CD4-positive, alpha-beta memory T cell (primary cell): ENCODE results near the gene FIGNL2. TPM values are rescaled to one million over a fixed set of nuclear protein-coding genes. Genes with fewer than 3 reads are reported as not detected.
"Not testable (repeated sequence)": the region's sequence is repeated elsewhere in the genome, so short reads cannot be mapped to it uniquely, and the experiment has no call there.

Experiments
- CTCF ChIA-PET: fragments of 350-600 bp; sonication (Branson Sonifier 250); formaldehyde crosslinking; loops from one replicate; lab custom pipeline; 2021; ENCODE audit warnings: inconsistent platforms; ENCODE audit not compliant: partially characterized antibody; lab: Charles Lee
- POLR2A ChIA-PET: fragments of 350-600 bp; sonication (Branson Sonifier 250); formaldehyde crosslinking; loops from one replicate; lab custom pipeline; 2021; ENCODE audit not compliant: partially characterized antibody; lab: Charles Lee
- DNase-seq, 5 donors: peaks; one replicate each; pipeline versions ENCODE4 v3.0.0 to v3.0.0-alpha.2; 2020 to 2022; ENCODE audit warnings: mixed read lengths in 1 of 5
- H3K27ac ChIP-seq: one replicate; pipeline ENCODE4 v1.7.0; 2013; ENCODE audit warnings: low read depth, low read length
- H3K27me3 ChIP-seq: 2 replicates; pipeline ENCODE4 v1.7.0; 2013; ENCODE audit warnings: mild to moderate bottlenecking, low read length, moderate library complexity; ENCODE audit not compliant: insufficient read depth
- H3K36me3 ChIP-seq: 2 replicates; pipeline ENCODE4 v1.7.0; 2013; ENCODE audit warnings: mild to moderate bottlenecking, low read length, moderate library complexity; ENCODE audit not compliant: insufficient read depth
- H3K4me1 ChIP-seq: 2 replicates; pipeline ENCODE4 v1.7.0; 2013; ENCODE audit warnings: mild to moderate bottlenecking, low read length, moderate library complexity; ENCODE audit not compliant: insufficient read depth
- H3K4me3 ChIP-seq, 2 donors: one replicate each; pipeline ENCODE4 v1.7.0; 2013; ENCODE audit warnings: low read length in 2 of 2, mild to moderate bottlenecking in 1 of 2
- H3K9me3 ChIP-seq, 2 donors: one replicate each; pipeline ENCODE4 v1.7.0; 2013; ENCODE audit warnings: low read length in 2 of 2, control low read depth in 1 of 2; ENCODE audit not compliant: control insufficient read depth in 1 of 2
- H3K27ac Mint-ChIP-seq, 7 donors: one replicate each; pipeline ENCODE4 v1.8.0; 2020 to 2021; ENCODE audit warnings: mixed read lengths in 7 of 7, mild to moderate bottlenecking in 6 of 7, inconsistent platforms in 3 of 7, moderate library complexity in 3 of 7
- H3K27me3 Mint-ChIP-seq, 2 donors: one replicate each; pipeline ENCODE4 v1.8.0; 2020 to 2021; ENCODE audit warnings: mixed read lengths in 2 of 2
- H3K36me3 Mint-ChIP-seq, 2 donors: one replicate each; pipeline ENCODE4 v1.8.0; 2020 to 2021; ENCODE audit warnings: mixed read lengths in 2 of 2, inconsistent platforms in 1 of 2, mild to moderate bottlenecking in 1 of 2
- H3K4me1 Mint-ChIP-seq, 4 donors: one replicate each; pipeline ENCODE4 v1.8.0; 2020 to 2021; ENCODE audit warnings: mixed read lengths in 4 of 4, mild to moderate bottlenecking in 1 of 4
- H3K4me3 Mint-ChIP-seq, 8 donors: one replicate each; pipeline ENCODE4 v1.8.0; 2020 to 2021; ENCODE audit warnings: mixed read lengths in 8 of 8, mild to moderate bottlenecking in 7 of 8, moderate library complexity in 6 of 8, inconsistent platforms in 3 of 8
- H3K9me3 Mint-ChIP-seq, 8 donors: one replicate each; pipeline ENCODE4 v1.8.0; 2020 to 2021; ENCODE audit warnings: mixed read lengths in 8 of 8, mild to moderate bottlenecking in 5 of 8, inconsistent platforms in 3 of 8, moderate library complexity in 1 of 8
- intact Hi-C: fragments of 100-400 bp; cut with micrococcal nuclease; formaldehyde crosslinking; loops from one replicate; pipeline ENCODE4 v1.15.1; 2023
- polyA plus RNA-seq, 2 donors: library from polyadenylated mRNA; unstranded; fragments of 300-500 nt; fragmentation: Illumina TruSeq; gene quantifications; one replicate each; pipeline ENCODE4 v1.2.3, GENCODE V29; 2021
- total RNA-seq, 2 experiments: library from RNA; stranded (reverse); gene quantifications; one replicate each; pipeline ENCODE4 v1.2.3, GENCODE V29; 2021

FIGNL2 gene
- total and polyA plus RNA-seq, 4 experiments from 2014 or later, result 0.10 to 1.5 (median 1.2) TPM; not detected in 1

- H3K9me3 Mint-ChIP-seq, result no peaks in the 10 kb centered on the region
- Histone ChIP-seq H3K4me3 (no peak overlapping the region), H3K36me3 (no peaks in the 10 kb centered on the region), H3K27ac (no peak overlapping the region), H3K4me1 (no peaks in the 10 kb centered on the region), H3K9me3 (no peaks in the 10 kb centered on the region), H3K27me3 (no peaks in the 10 kb centered on the region)
- H3K27ac Mint-ChIP-seq, result no peak overlapping the region
- ChIA-PET CTCF (no interaction called here), POLR2A (no interaction called here)
- H3K27me3 Mint-ChIP-seq, result peaks cover 1 to 7% of the 10 kb centered on the region in 2 donors
- no peak overlapping the region for H3K4me3 Mint-ChIP-seq
- DNase-seq, result no peak
- no peaks in the 10 kb centered on the region for H3K4me1 Mint-ChIP-seq
- H3K36me3 Mint-ChIP-seq, result no peaks in the 10 kb centered on the region
- intact Hi-C loops, result no loop called here
These were observed 41.6 kb downstream of the FIGNL2 start for GRCh38 chr12:51806896-51807295.

DNA sequence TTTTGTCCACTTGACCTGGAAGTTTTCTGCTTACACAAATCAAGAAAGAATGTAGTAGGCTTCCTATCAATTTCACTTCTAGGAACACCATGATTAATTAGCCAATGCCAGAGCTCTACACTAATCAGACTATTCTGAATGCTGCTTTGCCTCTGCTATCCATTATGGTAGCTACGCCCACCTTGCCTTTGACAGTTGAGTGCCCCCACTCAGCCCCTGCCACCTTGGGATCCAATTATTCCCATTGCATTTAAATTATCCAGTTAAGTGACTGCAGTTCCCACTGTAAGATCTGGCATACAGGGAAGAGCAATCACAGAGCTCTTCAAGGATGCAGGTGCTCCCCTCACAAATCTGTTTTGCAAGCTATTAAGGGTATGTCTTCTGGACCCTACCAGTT is 47.5 kb downstream of the FIGNL2 start:
- Histone ChIP-seq H3K27me3 (no peaks in the 10 kb centered on the region), H3K36me3 (no peaks in the 10 kb centered on the region), H3K4me1 (no peaks in the 10 kb centered on the region), H3K9me3 (no peaks in the 10 kb centered on the region), H3K27ac (no peak overlapping the region), H3K4me3 (no peak overlapping the region)
- no peaks in the 10 kb centered on the region for H3K27me3 Mint-ChIP-seq
- no peaks in the 10 kb centered on the region for H3K9me3 Mint-ChIP-seq
- no peak overlapping the region for H3K27ac Mint-ChIP-seq
- intact Hi-C loops, result no loop called here
- no peaks in the 10 kb centered on the region for H3K4me1 Mint-ChIP-seq
- H3K36me3 Mint-ChIP-seq, result no peaks in the 10 kb centered on the region
- H3K4me3 Mint-ChIP-seq, result no peak overlapping the region
- ChIA-PET CTCF (no interaction called here), POLR2A (no interaction called here)
- no peak for DNase-seq

DNA sequence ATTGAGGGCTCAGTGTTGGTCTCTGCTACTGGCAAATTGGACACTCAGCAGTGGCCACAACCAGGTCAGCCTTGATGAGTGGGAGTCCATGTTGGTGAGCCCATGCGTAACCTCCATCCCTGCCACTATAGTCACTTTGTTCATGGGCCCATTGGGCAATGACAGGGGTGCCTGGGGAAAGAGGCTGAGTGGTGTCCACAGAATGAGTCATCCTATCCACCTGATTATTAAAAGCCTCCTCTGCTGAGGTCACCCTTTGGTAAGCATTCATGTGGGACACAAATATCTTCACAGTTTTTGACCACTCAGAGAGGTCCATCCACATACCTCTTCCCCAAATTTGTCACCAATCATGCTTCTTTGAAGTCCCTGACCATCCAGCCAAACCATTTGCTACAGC is 50.0 kb downstream of the FIGNL2 start:
- Histone ChIP-seq H3K9me3 (no peaks in the 10 kb centered on the region), H3K27ac (no peak overlapping the region), H3K27me3 (no peaks in the 10 kb centered on the region), H3K36me3 (no peaks in the 10 kb centered on the region), H3K4me3 (no peak overlapping the region), H3K4me1 (no peaks in the 10 kb centered on the region)
- H3K27ac Mint-ChIP-seq, result no peak overlapping the region
- H3K4me1 Mint-ChIP-seq, result no peaks in the 10 kb centered on the region
- no peaks in the 10 kb centered on the region for H3K36me3 Mint-ChIP-seq
- intact Hi-C loops, result no loop called here
- POLR2A ChIA-PET, result no interaction called here
- CTCF ChIA-PET, result no interaction called here
- no peaks in the 10 kb centered on the region for H3K9me3 Mint-ChIP-seq
- H3K4me3 Mint-ChIP-seq, result no peak overlapping the region
- no peaks in the 10 kb centered on the region for H3K27me3 Mint-ChIP-seq
- DNase-seq, result no peak

- H3K27ac ChIP-seq, H3K4me1 ChIP-seq, H3K27me3 Mint-ChIP-seq, H3K4me3 ChIP-seq, intact Hi-C loops, H3K4me3 Mint-ChIP-seq, CTCF ChIA-PET, DNase-seq, H3K27me3 ChIP-seq, H3K9me3 ChIP-seq, H3K36me3 Mint-ChIP-seq, POLR2A ChIA-PET, H3K9me3 Mint-ChIP-seq, H3K36me3 ChIP-seq, H3K4me1 Mint-ChIP-seq, H3K27ac Mint-ChIP-seq: not testable (repeated sequence)
These were observed 50.5 kb downstream of the FIGNL2 start for GRCh38 chr12:51798051-51798450.

- Histone ChIP-seq H3K36me3 (no peaks in the 10 kb centered on the region), H3K9me3 (no peaks in the 10 kb centered on the region), H3K27ac (no peak overlapping the region), H3K27me3 (no peaks in the 10 kb centered on the region), H3K4me1 (no peaks in the 10 kb centered on the region), H3K4me3 (no peak overlapping the region)
- Mint-ChIP-seq H3K36me3 (no peaks in the 10 kb centered on the region), H3K9me3 (no peaks in the 10 kb centered on the region), H3K27me3 (no peaks in the 10 kb centered on the region), H3K27ac (no peak overlapping the region), H3K4me3 (no peak overlapping the region), H3K4me1 (no peaks in the 10 kb centered on the region)
- ChIA-PET CTCF (no interaction called here), POLR2A (no interaction called here)
- DNase-seq, result no peak
- intact Hi-C loops, result no loop called here
These were observed 51.2 kb downstream of the FIGNL2 start for GRCh38 chr12:51797301-51797700.

DNA sequence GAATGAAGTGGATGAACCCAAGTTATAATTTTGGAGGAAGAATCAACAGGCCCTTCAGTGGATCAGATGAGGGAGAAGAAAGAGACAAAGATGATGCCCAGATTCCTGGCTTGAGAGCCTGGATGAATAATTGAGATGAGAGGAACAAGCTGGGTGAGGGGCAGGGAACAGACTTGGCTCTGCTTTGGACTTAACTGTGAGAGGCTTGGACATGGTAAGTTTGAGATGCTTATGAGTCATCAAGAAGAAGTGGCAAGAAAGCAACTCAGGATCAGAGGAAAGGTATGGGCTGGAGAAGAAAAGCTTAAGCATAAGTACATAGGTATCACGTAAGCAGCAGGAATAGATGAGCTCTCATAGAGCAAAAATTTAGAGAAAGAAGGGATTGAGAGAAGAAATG is 55.3 kb downstream of the FIGNL2 start:
- Mint-ChIP-seq H3K9me3 (peaks cover 0 to 3% (median 0%) of the 10 kb centered on the region in 8 donors), H3K4me1 (no peaks in the 10 kb centered on the region), H3K27ac (no peak overlapping the region), H3K36me3 (no peaks in the 10 kb centered on the region), H3K27me3 (peaks cover 0 to 2% of the 10 kb centered on the region in 2 donors), H3K4me3 (no peak overlapping the region)
- intact Hi-C loops, result no loop called here
- Histone ChIP-seq H3K4me3 (no peak overlapping the region), H3K27ac (no peak overlapping the region), H3K36me3 (no peaks in the 10 kb centered on the region), H3K9me3 (no peaks in the 10 kb centered on the region), H3K27me3 (no peaks in the 10 kb centered on the region), H3K4me1 (no peaks in the 10 kb centered on the region)
- POLR2A ChIA-PET, result no interaction called here
- DNase-seq, result no peak
- CTCF ChIA-PET, result no interaction called here

DNA sequence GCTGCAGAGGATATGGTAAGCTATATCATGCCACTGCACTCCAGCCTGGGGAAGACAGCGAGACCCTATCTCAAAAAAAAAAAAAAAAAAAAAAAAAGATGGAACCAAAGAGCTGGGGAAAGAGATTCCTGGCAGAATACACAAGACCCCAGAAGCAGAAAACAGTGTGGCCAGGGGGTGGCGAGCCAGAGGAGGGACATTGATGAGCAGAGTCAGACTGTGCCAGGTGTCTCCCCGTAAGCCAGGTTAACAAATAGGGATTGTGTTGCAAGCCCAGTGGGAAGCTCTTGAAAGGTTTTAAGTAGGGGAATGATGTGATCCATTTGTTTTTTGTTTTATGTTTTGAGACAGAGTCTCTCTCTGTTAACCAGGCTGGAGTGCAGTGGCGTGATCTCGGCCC is 56.1 kb downstream of the FIGNL2 start:
- intact Hi-C loops, result no loop called here
- H3K27me3 Mint-ChIP-seq, result peaks cover 0 to 2% of the 10 kb centered on the region in 2 donors
- peaks cover 0 to 3% (median 0%) of the 10 kb centered on the region in 8 donors for H3K9me3 Mint-ChIP-seq
- H3K36me3 Mint-ChIP-seq, result no peaks in the 10 kb centered on the region
- no peak for DNase-seq
- no peaks in the 10 kb centered on the region for H3K36me3 ChIP-seq
- no peaks in the 10 kb centered on the region for H3K9me3 ChIP-seq
- H3K4me3 ChIP-seq, result no peak overlapping the region
- H3K4me1 Mint-ChIP-seq, result no peaks in the 10 kb centered on the region
- ChIA-PET POLR2A (no interaction called here), CTCF (interaction anchor here (0.7 to 1.4 kb wide), 3 partner anchors 9 to 1127 kb away, joined by 3 to 4 read pairs (median 3); no protein-coding TSS in a partner anchor)
- no peak overlapping the region for H3K27ac Mint-ChIP-seq
- no peak overlapping the region for H3K4me3 Mint-ChIP-seq
- H3K27me3 ChIP-seq, result no peaks in the 10 kb centered on the region
- H3K4me1 ChIP-seq, result no peaks in the 10 kb centered on the region
- no peak overlapping the region for H3K27ac ChIP-seq

- Mint-ChIP-seq H3K4me3 (no peak overlapping the region), H3K27ac (no peak overlapping the region), H3K9me3 (peaks cover 0 to 3% (median 0%) of the 10 kb centered on the region in 8 donors), H3K4me1 (no peaks in the 10 kb centered on the region), H3K27me3 (peaks cover 2% of the 10 kb centered on the region in 2 donors), H3K36me3 (no peaks in the 10 kb centered on the region)
- H3K27me3 ChIP-seq, result no peaks in the 10 kb centered on the region
- no peak overlapping the region for H3K27ac ChIP-seq
- H3K4me3 ChIP-seq, result no peak overlapping the region
- no peaks in the 10 kb centered on the region for H3K4me1 ChIP-seq
- ChIA-PET CTCF (no interaction called here), POLR2A (no interaction called here)
- H3K9me3 ChIP-seq, result no peaks in the 10 kb centered on the region
- DNase-seq, result no peak
- intact Hi-C loops, result no loop called here
- H3K36me3 ChIP-seq, result no peaks in the 10 kb centered on the region
These were observed 59.6 kb downstream of the FIGNL2 start for GRCh38 chr12:51788876-51789275.
